ENCODE measurements around the gene ZNF562.

ZNF562 gene

GRCh38 chr19:9650345-9650744 is 24.6 kb downstream of the ZNF562 start:
- TF ChIP-seq CTCF (IDR thresholded peaks at IDR 0.05; ENCODE audit: low read depth, low read length, poor library complexity, severe bottlenecking), result no peak
- TF ChIP-seq EZH2phosphoT487 (IDR thresholded peaks at IDR 0.05; ENCODE audit: borderline replicate concordance, low read length), result no peak
- Histone ChIP-seq H3K27ac (ENCODE audit: low read depth, low read length) (no peak overlapping the region), H3K79me2 (ENCODE audit: control insufficient read depth, low read length) (peaks cover 20% of the 10 kb centered on the region), H3K9me2 (replicated peaks; ENCODE audit: control insufficient read depth, low read length) (no peaks in the 10 kb centered on the region), H3K4me1 (ENCODE audit: control insufficient read depth, low read length) (no peaks in the 10 kb centered on the region), H3K4me2 (ENCODE audit: low read length) (no peak overlapping the region), H3K9me3 (ENCODE audit: control insufficient read depth, insufficient read depth, low read length) (peaks cover 17% of the 10 kb centered on the region), H3F3A (ENCODE audit: control insufficient read depth, insufficient read depth) (no peaks in the 10 kb centered on the region), H3K36me3 (ENCODE audit: control insufficient read depth, low read length) (peaks cover 50% of the 10 kb centered on the region), H3K4me3 (ENCODE audit: low read length) (no peak overlapping the region), H4K20me1 (ENCODE audit: control insufficient read depth, insufficient read depth, low read depth, low read length) (no peaks in the 10 kb centered on the region), H3K27me3 (ENCODE audit: control insufficient read depth, low read length) (no peaks in the 10 kb centered on the region)

- TF ChIP-seq CTCF (IDR thresholded peaks at IDR 0.05; ENCODE audit: low read depth, low read length, poor library complexity, severe bottlenecking) (no peak), EZH2phosphoT487 (IDR thresholded peaks at IDR 0.05; ENCODE audit: borderline replicate concordance, low read length) (no peak)
- Histone ChIP-seq H3K36me3 (ENCODE audit: control insufficient read depth, low read length) (peaks cover 5% of the 10 kb centered on the region), H3K4me1 (ENCODE audit: control insufficient read depth, low read length) (no peaks in the 10 kb centered on the region), H3F3A (ENCODE audit: control insufficient read depth, insufficient read depth) (no peaks in the 10 kb centered on the region), H3K27me3 (ENCODE audit: control insufficient read depth, low read length) (no peaks in the 10 kb centered on the region), H3K9me2 (replicated peaks; ENCODE audit: control insufficient read depth, low read length) (no peaks in the 10 kb centered on the region), H3K4me3 (ENCODE audit: low read length) (no peak overlapping the region), H3K4me2 (ENCODE audit: low read length) (no peak overlapping the region), H3K9me3 (ENCODE audit: control insufficient read depth, insufficient read depth, low read length) (peaks cover 6% of the 10 kb centered on the region), H4K20me1 (ENCODE audit: control insufficient read depth, insufficient read depth, low read depth, low read length) (no peaks in the 10 kb centered on the region), H3K79me2 (ENCODE audit: control insufficient read depth, low read length) (peaks cover 8% of the 10 kb centered on the region; the same call in 1 of the 2 replicates), H3K27ac (ENCODE audit: low read depth, low read length) (no peak overlapping the region)
These were observed 29.4 kb downstream of the ZNF562 start for GRCh38 chr19:9645472-9645871.

- H3K27me3 ChIP-seq (ENCODE audit: control insufficient read depth, low read length), result no peaks in the 10 kb centered on the region
- H3K36me3 ChIP-seq (ENCODE audit: control insufficient read depth, low read length), result peaks cover 3% of the 10 kb centered on the region; the same call in 1 of the 2 replicates
- no peak overlapping the region for H3K4me3 ChIP-seq (ENCODE audit: low read length)
- H3K4me1 ChIP-seq (ENCODE audit: control insufficient read depth, low read length), result no peaks in the 10 kb centered on the region
- TF ChIP-seq EZH2phosphoT487 (IDR thresholded peaks at IDR 0.05; ENCODE audit: borderline replicate concordance, low read length) (no peak), CTCF (IDR thresholded peaks at IDR 0.05; ENCODE audit: low read depth, low read length, poor library complexity, severe bottlenecking) (no peak)
- H3K27ac ChIP-seq (ENCODE audit: low read depth, low read length), result no peak overlapping the region
- peaks cover 3% of the 10 kb centered on the region; the same call in 1 of the 2 replicates for H3K79me2 ChIP-seq (ENCODE audit: control insufficient read depth, low read length)
- no peaks in the 10 kb centered on the region for H3F3A ChIP-seq (ENCODE audit: control insufficient read depth, insufficient read depth)
- H4K20me1 ChIP-seq (ENCODE audit: control insufficient read depth, insufficient read depth, low read depth, low read length), result no peaks in the 10 kb centered on the region
- no peak overlapping the region for H3K4me2 ChIP-seq (ENCODE audit: low read length)
- no peaks in the 10 kb centered on the region for H3K9me2 ChIP-seq (replicated peaks; ENCODE audit: control insufficient read depth, low read length)
- H3K9me3 ChIP-seq (ENCODE audit: control insufficient read depth, insufficient read depth, low read length), result peaks cover 6% of the 10 kb centered on the region
These were observed 30.4 kb downstream of the ZNF562 start for GRCh38 chr19:9644472-9644871.

Measured in DOHH2 (cell line).